GM23338 (cell line): Measurements from ENCODE around the gene LMLN. TPM values are rescaled to one million over a fixed set of nuclear protein-coding genes. Genes with fewer than 3 reads are reported as not detected.
"Not testable (repeated sequence)": the region's sequence is repeated elsewhere in the genome, so short reads cannot be mapped to it uniquely, and the experiment has no call there.

Source experiments
- ATAC-seq: fragments of 200-7000 bp; cut with Tn5 transposase; 3 replicates; pipeline ENCODE4 v1.9.1; 2020
- DNase-seq: peaks from one replicate; pipeline ENCODE4 v3.0.0-alpha.2; 2015; ENCODE audit warnings: low spot score
- H2AFZ ChIP-seq: fragments of 200-600 bp; sonication (generic); 2 replicates; pipeline ENCODE4 v1.8.0; 2016; ENCODE audit warnings: antibody characterized with exemption, mild to moderate bottlenecking, moderate library complexity
- H3F3A ChIP-seq: fragments of 200-600 bp; sonication (generic); replicated peaks from 2 replicates; pipeline ENCODE4 v1.8.0; 2017; ENCODE audit warnings: antibody characterized with exemption, mixed run types, low read depth
- H3K27ac ChIP-seq: fragments of 200-600 bp; sonication (generic); 2 replicates; pipeline ENCODE4 v1.6.1; 2016; ENCODE audit warnings: low read depth
- H3K27me3 ChIP-seq: fragments of 200-600 bp; sonication (generic); 2 replicates; pipeline ENCODE4 v1.8.0; 2016; ENCODE audit warnings: mild to moderate bottlenecking, mixed run types, moderate library complexity; ENCODE audit not compliant: insufficient read depth
- H3K36me3 ChIP-seq: fragments of 200-600 bp; sonication (generic); 2 replicates; pipeline ENCODE4 v1.8.0; 2016; ENCODE audit warnings: mild to moderate bottlenecking; ENCODE audit not compliant: insufficient read depth
- H3K4me1 ChIP-seq: fragments of 200-600 bp; sonication (generic); 2 replicates; pipeline ENCODE4 v1.8.0; 2016; ENCODE audit warnings: mild to moderate bottlenecking, moderate library complexity; ENCODE audit not compliant: insufficient read depth
- H3K4me2 ChIP-seq: fragments of 200-600 bp; sonication (generic); 2 replicates; pipeline ENCODE4 v1.7.1; 2017; ENCODE audit warnings: mixed run types
- H3K4me3 ChIP-seq: fragments of 200-600 bp; sonication (generic); 2 replicates; pipeline ENCODE4 v1.6.1; 2016; ENCODE audit warnings: mixed run types
- H3K79me2 ChIP-seq: fragments of 200-600 bp; sonication (generic); replicated peaks from 2 replicates; pipeline ENCODE4 v1.8.0; 2017; ENCODE audit warnings: mild to moderate bottlenecking; ENCODE audit not compliant: insufficient read depth
- H3K9me2 ChIP-seq: fragments of 200-600 bp; sonication (generic); 2 replicates; pipeline ENCODE4 v1.8.0; 2017; ENCODE audit not compliant: insufficient read depth
- H4K20me1 ChIP-seq: fragments of 200-600 bp; sonication (generic); replicated peaks from 2 replicates; pipeline ENCODE4 v1.8.0; 2017; ENCODE audit warnings: mild to moderate bottlenecking; ENCODE audit not compliant: insufficient read depth
- H3K27ac Mint-ChIP-seq: 2 replicates; pipeline ENCODE4 v1.8.0; 2020; ENCODE audit warnings: inconsistent platforms, mild to moderate bottlenecking, moderate library complexity, mixed read lengths
- H3K27me3 Mint-ChIP-seq: 3 replicates; pipeline ENCODE4 v1.8.0; 2022; ENCODE audit warnings: low read depth, mild to moderate bottlenecking, moderate library complexity, mixed read lengths, inconsistent platforms; ENCODE audit not compliant: insufficient read depth, poor library complexity
- H3K36me3 Mint-ChIP-seq: 3 replicates; pipeline ENCODE4 v1.8.0; 2021; ENCODE audit warnings: low read depth, mild to moderate bottlenecking, inconsistent platforms, moderate library complexity, mixed read lengths
- H3K4me1 Mint-ChIP-seq: 3 replicates; pipeline ENCODE4 v1.8.0; 2020; ENCODE audit warnings: mild to moderate bottlenecking, inconsistent platforms, mixed read lengths
- H3K4me3 Mint-ChIP-seq: 3 replicates; pipeline ENCODE4 v1.8.0; 2021; ENCODE audit warnings: moderate library complexity, mild to moderate bottlenecking, inconsistent platforms, mixed read lengths
- H3K9me3 Mint-ChIP-seq: 3 replicates; pipeline ENCODE4 v1.8.0; 2020; ENCODE audit warnings: moderate library complexity, mild to moderate bottlenecking, inconsistent platforms, mixed read lengths
- EZH2 ChIP-seq: fragments of 200-600 bp; sonication (generic); IDR thresholded peaks from one replicate; pipeline ENCODE4 v1.8.0; 2017; ENCODE audit warnings: antibody characterized with exemption, mild to moderate bottlenecking, low read depth; ENCODE audit not compliant: unreplicated experiment
- STAT1 ChIP-seq: IDR thresholded peaks from one replicate; pipeline ENCODE4 v1.6.1; 2016; ENCODE audit warnings: antibody characterized with exemption; ENCODE audit not compliant: unreplicated experiment
- ZNF331 ChIP-seq: fragments of 250-450 bp; sonication (Bioruptor Pico); IDR thresholded peaks from 2 replicates; pipeline ENCODE4 v1.5.0; 2020; ENCODE audit warnings: low read depth, mild to moderate bottlenecking, moderate library complexity
- polyA plus RNA-seq: library from polyadenylated mRNA; unstranded; fragments of >200 nt; fragmentation: Nextera tagmentation; extraction: Ambion mirVana; gene quantifications from 2 replicates; pipeline ENCODE4 v1.2.1, GENCODE V29; 2016
- total RNA-seq: library from RNA; depleted of rRNA; stranded (reverse); fragments of >200 nt; shearing (Covaris generic); gene quantifications from 2 replicates; pipeline ENCODE4 v1.2.3, GENCODE V29; 2014
- TF ChIP-seq, protein P1 (sequence below): IDR thresholded peaks from 2 replicates; pipeline ENCODE4 v1.6.1; 2016; ENCODE audit warnings: antibody characterized with exemption
- TF ChIP-seq, protein P2 (sequence below), 2 experiments: fragments of 200-600 bp in 1 of 2; sonication (generic) in 1 of 2; conservative IDR thresholded peaks; 2 replicates each; pipeline versions ENCODE4 v1.5.1 to v1.6.1; 2016 to 2017; ENCODE audit warnings: antibody characterized with exemption in 2 of 2, low read depth in 2 of 2, mild to moderate bottlenecking in 2 of 2, moderate library complexity in 1 of 2
- TF ChIP-seq, protein P3 (sequence below): IDR thresholded peaks from one replicate; pipeline ENCODE4 v1.6.1; 2018; ENCODE audit warnings: antibody characterized with exemption; ENCODE audit not compliant: unreplicated experiment

Gene LMLN
- total and polyA plus RNA-seq, 2 experiments from 2014 or later, result 2.3 to 4.3 TPM

DNA sequence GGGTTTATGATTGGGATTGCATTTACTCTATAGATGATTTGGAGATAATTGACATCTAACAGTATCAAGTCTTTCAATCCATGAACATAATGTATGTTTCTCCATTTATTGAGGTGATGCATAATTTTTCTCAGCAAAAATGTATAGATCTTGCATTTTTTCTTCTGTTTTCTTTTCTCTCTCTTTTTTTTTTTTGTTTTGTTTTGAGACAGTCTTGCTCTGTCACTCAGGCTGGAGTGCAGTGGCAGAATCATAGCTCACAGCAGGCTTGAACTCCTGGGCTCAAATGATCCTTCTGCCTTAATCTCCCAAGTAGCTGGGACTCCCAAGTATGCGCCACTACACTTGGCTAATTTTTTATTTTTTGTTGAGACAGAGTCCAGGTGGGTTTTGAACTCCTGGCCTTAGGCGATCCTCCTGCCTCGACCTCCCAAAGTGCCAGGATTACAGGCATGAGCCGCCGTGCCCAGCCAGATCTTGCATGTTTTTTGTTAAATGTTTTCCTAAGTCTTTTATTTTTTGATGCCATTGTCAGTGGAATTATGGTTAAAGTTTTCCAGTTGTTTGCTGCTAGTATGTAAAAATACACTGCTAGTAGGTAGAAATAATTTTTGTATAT lies 3.1 kb downstream of the LMLN start:
- H2AFZ ChIP-seq, result no peak overlapping the region
- peaks cover 13% of the 10 kb centered on the region for H3K27me3 Mint-ChIP-seq
- peaks cover 14% of the 10 kb centered on the region; the same call in 2 of the 3 replicates for H3K4me1 Mint-ChIP-seq
- no peaks in the 10 kb centered on the region for H3K27me3 ChIP-seq
- H3K79me2 ChIP-seq, result no peaks in the 10 kb centered on the region
- H3K36me3 ChIP-seq, result peaks cover 8% of the 10 kb centered on the region; the same call in 1 of the 2 replicates
- TF ChIP-seq, protein P1, sequence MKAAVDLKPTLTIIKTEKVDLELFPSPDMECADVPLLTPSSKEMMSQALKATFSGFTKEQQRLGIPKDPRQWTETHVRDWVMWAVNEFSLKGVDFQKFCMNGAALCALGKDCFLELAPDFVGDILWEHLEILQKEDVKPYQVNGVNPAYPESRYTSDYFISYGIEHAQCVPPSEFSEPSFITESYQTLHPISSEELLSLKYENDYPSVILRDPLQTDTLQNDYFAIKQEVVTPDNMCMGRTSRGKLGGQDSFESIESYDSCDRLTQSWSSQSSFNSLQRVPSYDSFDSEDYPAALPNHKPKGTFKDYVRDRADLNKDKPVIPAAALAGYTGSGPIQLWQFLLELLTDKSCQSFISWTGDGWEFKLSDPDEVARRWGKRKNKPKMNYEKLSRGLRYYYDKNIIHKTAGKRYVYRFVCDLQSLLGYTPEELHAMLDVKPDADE, result no peak
- no peak for TF ChIP-seq EZH2
- TF ChIP-seq, protein P2, sequence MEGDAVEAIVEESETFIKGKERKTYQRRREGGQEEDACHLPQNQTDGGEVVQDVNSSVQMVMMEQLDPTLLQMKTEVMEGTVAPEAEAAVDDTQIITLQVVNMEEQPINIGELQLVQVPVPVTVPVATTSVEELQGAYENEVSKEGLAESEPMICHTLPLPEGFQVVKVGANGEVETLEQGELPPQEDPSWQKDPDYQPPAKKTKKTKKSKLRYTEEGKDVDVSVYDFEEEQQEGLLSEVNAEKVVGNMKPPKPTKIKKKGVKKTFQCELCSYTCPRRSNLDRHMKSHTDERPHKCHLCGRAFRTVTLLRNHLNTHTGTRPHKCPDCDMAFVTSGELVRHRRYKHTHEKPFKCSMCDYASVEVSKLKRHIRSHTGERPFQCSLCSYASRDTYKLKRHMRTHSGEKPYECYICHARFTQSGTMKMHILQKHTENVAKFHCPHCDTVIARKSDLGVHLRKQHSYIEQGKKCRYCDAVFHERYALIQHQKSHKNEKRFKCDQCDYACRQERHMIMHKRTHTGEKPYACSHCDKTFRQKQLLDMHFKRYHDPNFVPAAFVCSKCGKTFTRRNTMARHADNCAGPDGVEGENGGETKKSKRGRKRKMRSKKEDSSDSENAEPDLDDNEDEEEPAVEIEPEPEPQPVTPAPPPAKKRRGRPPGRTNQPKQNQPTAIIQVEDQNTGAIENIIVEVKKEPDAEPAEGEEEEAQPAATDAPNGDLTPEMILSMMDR (conservative IDR thresholded peaks at IDR 0.05; ENCODE audit: low read depth in 2 of 2), result no peak
- TF ChIP-seq STAT1, result no peak
- TF ChIP-seq, protein P3, sequence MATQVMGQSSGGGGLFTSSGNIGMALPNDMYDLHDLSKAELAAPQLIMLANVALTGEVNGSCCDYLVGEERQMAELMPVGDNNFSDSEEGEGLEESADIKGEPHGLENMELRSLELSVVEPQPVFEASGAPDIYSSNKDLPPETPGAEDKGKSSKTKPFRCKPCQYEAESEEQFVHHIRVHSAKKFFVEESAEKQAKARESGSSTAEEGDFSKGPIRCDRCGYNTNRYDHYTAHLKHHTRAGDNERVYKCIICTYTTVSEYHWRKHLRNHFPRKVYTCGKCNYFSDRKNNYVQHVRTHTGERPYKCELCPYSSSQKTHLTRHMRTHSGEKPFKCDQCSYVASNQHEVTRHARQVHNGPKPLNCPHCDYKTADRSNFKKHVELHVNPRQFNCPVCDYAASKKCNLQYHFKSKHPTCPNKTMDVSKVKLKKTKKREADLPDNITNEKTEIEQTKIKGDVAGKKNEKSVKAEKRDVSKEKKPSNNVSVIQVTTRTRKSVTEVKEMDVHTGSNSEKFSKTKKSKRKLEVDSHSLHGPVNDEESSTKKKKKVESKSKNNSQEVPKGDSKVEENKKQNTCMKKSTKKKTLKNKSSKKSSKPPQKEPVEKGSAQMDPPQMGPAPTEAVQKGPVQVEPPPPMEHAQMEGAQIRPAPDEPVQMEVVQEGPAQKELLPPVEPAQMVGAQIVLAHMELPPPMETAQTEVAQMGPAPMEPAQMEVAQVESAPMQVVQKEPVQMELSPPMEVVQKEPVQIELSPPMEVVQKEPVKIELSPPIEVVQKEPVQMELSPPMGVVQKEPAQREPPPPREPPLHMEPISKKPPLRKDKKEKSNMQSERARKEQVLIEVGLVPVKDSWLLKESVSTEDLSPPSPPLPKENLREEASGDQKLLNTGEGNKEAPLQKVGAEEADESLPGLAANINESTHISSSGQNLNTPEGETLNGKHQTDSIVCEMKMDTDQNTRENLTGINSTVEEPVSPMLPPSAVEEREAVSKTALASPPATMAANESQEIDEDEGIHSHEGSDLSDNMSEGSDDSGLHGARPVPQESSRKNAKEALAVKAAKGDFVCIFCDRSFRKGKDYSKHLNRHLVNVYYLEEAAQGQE, result no peak
- no peak for TF ChIP-seq ZNF331 (CRISPR knock-in tag)
- no peak for ATAC-seq
- H3K9me3 Mint-ChIP-seq, result peaks cover 20% of the 10 kb centered on the region
- no peak overlapping the region for H3K4me3 Mint-ChIP-seq
- peaks cover 2% of the 10 kb centered on the region; the same call in 1 of the 2 replicates for H3F3A ChIP-seq
- H3K27ac ChIP-seq, result no peak overlapping the region
- no peak overlapping the region for H3K4me3 ChIP-seq
- no peak overlapping the region for H3K4me2 ChIP-seq
- H3K9me2 ChIP-seq, result no peaks in the 10 kb centered on the region
- no peak for DNase-seq
- peaks cover 10% of the 10 kb centered on the region for H3K36me3 Mint-ChIP-seq
- no peaks in the 10 kb centered on the region for H4K20me1 ChIP-seq
- no peak overlapping the region for H3K27ac Mint-ChIP-seq
- peaks cover 6% of the 10 kb centered on the region; the same call in 1 of the 2 replicates for H3K4me1 ChIP-seq

DNA sequence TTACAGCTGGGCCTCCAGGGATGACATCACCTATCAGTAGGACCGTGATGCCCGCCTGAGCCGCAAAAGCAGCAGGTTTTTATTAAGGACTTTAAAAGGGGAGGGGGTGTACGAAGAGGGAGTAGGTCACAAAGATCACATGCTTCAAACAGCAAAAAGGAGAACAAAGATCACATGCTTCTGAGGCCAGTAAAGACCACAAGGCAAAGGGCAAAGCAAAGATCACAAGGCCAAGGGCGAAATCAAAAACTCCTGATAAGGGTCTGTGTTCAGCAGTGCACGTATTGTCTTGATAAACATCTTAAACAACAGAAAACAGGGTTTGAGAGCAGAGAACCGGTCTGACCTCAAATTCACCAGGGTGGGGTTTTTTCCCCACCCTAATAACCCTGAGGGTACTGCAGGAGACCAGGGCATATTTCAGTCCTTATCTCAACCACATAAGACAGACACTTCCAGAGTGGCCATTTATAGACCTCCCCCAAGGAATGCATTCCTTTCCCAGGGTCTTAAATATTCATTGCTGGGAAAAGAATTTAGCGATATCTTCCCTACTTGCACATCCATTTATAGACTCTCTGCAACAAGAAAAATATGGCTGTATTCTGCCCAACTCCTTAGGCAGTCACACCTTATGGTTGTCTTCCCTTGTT lies 7.4 kb downstream of the LMLN start:
- H3K27me3 Mint-ChIP-seq, DNase-seq, H3K79me2 ChIP-seq, H3K27ac Mint-ChIP-seq, H3K4me1 ChIP-seq, H3K27me3 ChIP-seq, H2AFZ ChIP-seq, ATAC-seq, H3K4me2 ChIP-seq, H3K9me2 ChIP-seq, H3F3A ChIP-seq, H3K4me3 Mint-ChIP-seq, H4K20me1 ChIP-seq, H3K4me3 ChIP-seq, H3K27ac ChIP-seq, H3K36me3 ChIP-seq, H3K4me1 Mint-ChIP-seq: not testable (repeated sequence)
- Mint-ChIP-seq H3K9me3 (peaks cover 40% of the 10 kb centered on the region), H3K36me3 (peaks cover 25% of the 10 kb centered on the region)
